ENCODE measurements around the gene AFF3. TPM values are rescaled to one million over a fixed set of nuclear protein-coding genes. Genes with fewer than 3 reads are reported as not detected.
"Not testable (repeated sequence)": the region's sequence is repeated elsewhere in the genome, so short reads cannot be mapped to it uniquely, and the experiment has no call there.

AFF3 gene
- total RNA-seq, 1 experiment from 2014 or later = not detected

DNA sequence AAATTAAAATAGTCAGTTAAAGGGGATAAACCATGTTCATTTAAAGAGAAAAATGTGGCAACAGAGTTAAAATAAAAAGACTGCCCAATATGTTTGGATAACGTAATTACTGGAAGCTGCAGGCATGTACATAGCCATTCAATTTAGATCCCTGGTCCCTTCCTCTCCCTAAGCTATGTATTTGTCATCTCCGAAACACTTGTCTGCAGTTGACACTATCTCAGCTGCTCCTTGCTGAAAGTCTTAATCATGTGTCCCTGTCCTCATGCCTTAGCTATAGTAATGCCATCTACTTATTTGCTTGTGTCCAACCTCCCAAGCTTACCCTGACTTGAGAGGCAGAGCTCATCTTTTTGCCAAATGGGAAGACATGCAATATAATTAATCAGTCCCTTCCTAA, 478.7 kb downstream of the AFF3 start:
- no peak overlapping the region for H2AFZ ChIP-seq
- H3K4me3 ChIP-seq = no peak overlapping the region
- H3K36me3 ChIP-seq (ENCODE audit: low read depth) = no peaks in the 10 kb centered on the region
- DNase-seq = no peak
- ChIA-PET POLR2A (ENCODE audit: unreplicated experiment) (no interaction called here), CTCF (no interaction called here)
- H3K4me1 ChIP-seq (replicated peaks; ENCODE audit: insufficient read depth) = no peaks in the 10 kb centered on the region
- H3K27me3 ChIP-seq (ENCODE audit: insufficient read depth, low read depth) = peaks cover 87% of the 10 kb centered on the region
- intact Hi-C loops (cut with micrococcal nuclease; ENCODE audit: unreplicated experiment) = no loop called here
- H3K4me2 ChIP-seq = no peak overlapping the region
- TF ChIP-seq, protein P1, sequence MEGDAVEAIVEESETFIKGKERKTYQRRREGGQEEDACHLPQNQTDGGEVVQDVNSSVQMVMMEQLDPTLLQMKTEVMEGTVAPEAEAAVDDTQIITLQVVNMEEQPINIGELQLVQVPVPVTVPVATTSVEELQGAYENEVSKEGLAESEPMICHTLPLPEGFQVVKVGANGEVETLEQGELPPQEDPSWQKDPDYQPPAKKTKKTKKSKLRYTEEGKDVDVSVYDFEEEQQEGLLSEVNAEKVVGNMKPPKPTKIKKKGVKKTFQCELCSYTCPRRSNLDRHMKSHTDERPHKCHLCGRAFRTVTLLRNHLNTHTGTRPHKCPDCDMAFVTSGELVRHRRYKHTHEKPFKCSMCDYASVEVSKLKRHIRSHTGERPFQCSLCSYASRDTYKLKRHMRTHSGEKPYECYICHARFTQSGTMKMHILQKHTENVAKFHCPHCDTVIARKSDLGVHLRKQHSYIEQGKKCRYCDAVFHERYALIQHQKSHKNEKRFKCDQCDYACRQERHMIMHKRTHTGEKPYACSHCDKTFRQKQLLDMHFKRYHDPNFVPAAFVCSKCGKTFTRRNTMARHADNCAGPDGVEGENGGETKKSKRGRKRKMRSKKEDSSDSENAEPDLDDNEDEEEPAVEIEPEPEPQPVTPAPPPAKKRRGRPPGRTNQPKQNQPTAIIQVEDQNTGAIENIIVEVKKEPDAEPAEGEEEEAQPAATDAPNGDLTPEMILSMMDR (conservative IDR thresholded peaks at IDR 0.05) = no peak
- TF ChIP-seq EZH2 (IDR thresholded peaks at IDR 0.05; ENCODE audit: low read depth) = no peak
- no peaks in the 10 kb centered on the region for H4K20me1 ChIP-seq (ENCODE audit: insufficient read depth)
- no peaks in the 10 kb centered on the region for H3K79me2 ChIP-seq (ENCODE audit: low read depth)
- H3K27ac ChIP-seq = no peak overlapping the region
- BruUV-seq (replicated peaks) = no TSS peak
- H3K9me2 ChIP-seq (ENCODE audit: insufficient read depth) = no peaks in the 10 kb centered on the region; the same call in none of the 2 replicates
- no peaks in the 10 kb centered on the region for H3F3A ChIP-seq (ENCODE audit: insufficient read depth, low read depth)
- H3K9me3 ChIP-seq (ENCODE audit: insufficient read depth, low read depth) = no peaks in the 10 kb centered on the region

DNA sequence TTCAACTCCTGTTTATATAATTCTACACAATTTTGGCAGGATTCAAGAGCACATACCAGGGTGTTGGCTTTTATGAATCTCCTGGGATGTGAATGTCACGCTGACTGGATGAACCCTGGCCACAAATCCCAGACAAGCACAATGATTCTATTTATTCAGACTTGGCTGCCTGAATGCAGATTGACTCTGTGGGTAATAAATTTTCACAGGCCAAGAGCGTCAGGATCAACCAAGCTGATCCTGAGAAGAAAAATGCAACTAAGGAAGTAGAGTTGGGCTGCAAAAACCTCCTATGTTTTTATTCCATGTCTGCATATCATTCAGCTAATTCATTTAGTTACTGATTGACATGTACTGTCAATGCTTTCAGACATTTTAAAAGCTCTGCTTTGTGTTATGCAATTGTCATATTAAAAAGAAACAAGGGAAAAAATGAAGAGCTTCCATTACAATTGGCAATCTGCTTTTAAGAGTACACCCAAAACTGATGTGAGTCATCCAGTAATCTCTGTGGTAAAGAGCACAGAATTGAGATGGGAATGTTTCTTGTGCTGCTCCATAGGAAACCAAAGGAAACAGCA, 479.5 kb downstream of the AFF3 start:
- no peaks in the 10 kb centered on the region; the same call in none of the 2 replicates for H3K9me2 ChIP-seq (ENCODE audit: insufficient read depth)
- intact Hi-C loops (cut with micrococcal nuclease; ENCODE audit: unreplicated experiment) = no loop called here
- no peaks in the 10 kb centered on the region for H3K79me2 ChIP-seq (ENCODE audit: low read depth)
- H3K9me3 ChIP-seq (ENCODE audit: insufficient read depth, low read depth) = no peaks in the 10 kb centered on the region
- BruUV-seq (replicated peaks) = no TSS peak
- DNase-seq = no peak
- no peaks in the 10 kb centered on the region for H3F3A ChIP-seq (ENCODE audit: insufficient read depth, low read depth)
- H3K36me3 ChIP-seq (ENCODE audit: low read depth) = no peaks in the 10 kb centered on the region
- H2AFZ ChIP-seq = no peak overlapping the region
- POLR2A ChIA-PET (ENCODE audit: unreplicated experiment) = no interaction called here
- H3K27ac ChIP-seq = no peak overlapping the region
- peaks cover 85% of the 10 kb centered on the region for H3K27me3 ChIP-seq (ENCODE audit: insufficient read depth, low read depth)
- no peak for TF ChIP-seq EZH2 (IDR thresholded peaks at IDR 0.05; ENCODE audit: low read depth)
- TF ChIP-seq, protein P1 (conservative IDR thresholded peaks at IDR 0.05) = no peak
- no peak overlapping the region for H3K4me3 ChIP-seq
- H3K4me1 ChIP-seq (replicated peaks; ENCODE audit: insufficient read depth) = no peaks in the 10 kb centered on the region
- no peaks in the 10 kb centered on the region for H4K20me1 ChIP-seq (ENCODE audit: insufficient read depth)
- no peak overlapping the region for H3K4me2 ChIP-seq
- CTCF ChIA-PET = no interaction called here

DNA sequence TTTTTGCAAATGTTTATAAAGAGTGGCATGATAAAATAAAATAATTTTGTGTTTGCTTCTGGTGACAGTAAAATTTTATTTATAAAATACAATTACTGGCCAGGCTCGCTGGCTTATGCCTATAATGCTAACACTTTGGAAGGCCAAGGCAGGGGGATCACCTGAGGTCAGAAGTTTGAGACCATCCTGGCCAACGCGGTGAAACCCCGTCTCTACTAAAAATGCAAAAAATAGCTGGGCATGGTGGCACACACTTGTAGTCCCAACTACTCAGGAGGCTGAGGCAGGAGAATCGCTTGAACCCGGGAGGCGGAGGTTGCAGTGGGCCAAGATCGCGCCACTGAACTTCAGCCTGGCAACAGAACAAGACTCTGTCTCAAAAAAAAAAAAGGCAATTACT, 480.6 kb downstream of the AFF3 start:
- H3K9me2 ChIP-seq (ENCODE audit: insufficient read depth); H3K27ac ChIP-seq; BruUV-seq (replicated peaks); H3K36me3 ChIP-seq (ENCODE audit: low read depth); H4K20me1 ChIP-seq (ENCODE audit: insufficient read depth); intact Hi-C loops (cut with micrococcal nuclease; ENCODE audit: unreplicated experiment); H3K79me2 ChIP-seq (ENCODE audit: low read depth); DNase-seq; H2AFZ ChIP-seq; H3K4me2 ChIP-seq; H3F3A ChIP-seq (ENCODE audit: insufficient read depth, low read depth); H3K9me3 ChIP-seq (ENCODE audit: insufficient read depth, low read depth); H3K4me3 ChIP-seq; CTCF ChIA-PET; H3K4me1 ChIP-seq (replicated peaks; ENCODE audit: insufficient read depth): not testable (repeated sequence)
- POLR2A ChIA-PET (ENCODE audit: unreplicated experiment) = interaction anchor here (0.7 kb wide), 1 partner anchor 25 kb away, joined by 6 read pairs; no protein-coding TSS in a partner anchor
- peaks cover 84% of the 10 kb centered on the region for H3K27me3 ChIP-seq (ENCODE audit: insufficient read depth, low read depth)

Data from PC-9 (cell line).